H1 (cell line): ENCODE results near the gene PLBD2. TPM values are rescaled to one million over a fixed set of nuclear protein-coding genes. Genes with fewer than 3 reads are reported as not detected.
A peak's percentile ranks its signal among the peaks of the same experiment; 100 is the strongest.

Experiments
- CTCF ChIA-PET: fragments of 300-600 bp; sonication (Branson Sonifier 250); formaldehyde crosslinking; loops from one replicate; lab custom pipeline; 2021; ENCODE audit not compliant: partially characterized antibody; lab: Charles Lee
- POLR2A ChIA-PET: fragments of 300-600 bp; sonication (Branson Sonifier 250); formaldehyde crosslinking; loops from one replicate; lab custom pipeline; 2021; ENCODE audit warnings: inconsistent platforms; ENCODE audit not compliant: partially characterized antibody; lab: Charles Lee
- DNase-seq, 2 experiments: peaks; one replicate each; pipeline versions ENCODE4 v3.0.0 to v3.0.0-alpha.2; 2010 to 2022; ENCODE audit warnings: low spot score in 2 of 2, low read depth in 1 of 2, mixed read lengths in 1 of 2
- FAIRE-seq: peaks from 2 replicates; lab custom pipeline; 2011; peaks lifted over from hg19 to GRCh38; lab: Jason Lieb, UNC
- H2AFZ ChIP-seq: 2 replicates; pipeline ENCODE4 v1.8.1; 2012; ENCODE audit warnings: low read length, inconsistent platforms
- H2AK5ac ChIP-seq: 2 replicates; pipeline ENCODE4 v1.6.1; 2013; ENCODE audit warnings: low read depth, low read length
- H2BK120ac ChIP-seq: replicated peaks from 2 replicates; pipeline ENCODE3; 2013; ENCODE audit warnings: low read depth, low read length, inconsistent platforms
- H2BK12ac ChIP-seq: 2 replicates; pipeline ENCODE4 v1.6.1; 2013; ENCODE audit warnings: low read depth, low read length
- H2BK15ac ChIP-seq: 2 replicates; pipeline ENCODE4 v1.6.1; 2013; ENCODE audit warnings: low read length
- H2BK20ac ChIP-seq: 2 replicates; pipeline ENCODE4 v1.6.1; 2013; ENCODE audit warnings: low read length
- H2BK5ac ChIP-seq: 2 replicates; pipeline ENCODE4 v1.6.1; 2013; ENCODE audit warnings: low read depth, low read length
- H3K14ac ChIP-seq: 2 replicates; pipeline ENCODE4 v1.6.1; 2013; ENCODE audit warnings: inconsistent platforms; ENCODE audit not compliant: insufficient read length
- H3K18ac ChIP-seq: 2 replicates; pipeline ENCODE4 v1.6.1; 2013; ENCODE audit warnings: low read length; ENCODE audit errors: extremely low read depth
- H3K23ac ChIP-seq: 2 replicates; pipeline ENCODE4 v1.6.1; 2013; ENCODE audit warnings: inconsistent platforms; ENCODE audit not compliant: insufficient read length
- H3K23me2 ChIP-seq: 2 replicates; pipeline ENCODE4 v1.6.1; 2013; ENCODE audit warnings: low read depth, low read length
- H3K27ac ChIP-seq: 2 replicates; pipeline ENCODE4 v1.6.1; 2011; ENCODE audit warnings: low read depth, low read length, inconsistent platforms
- H3K27me3 ChIP-seq, 4 experiments: replicated peaks in 1 of 4; 1 replicate in 1 of 4; 2 replicates in 3 of 4; pipeline versions ENCODE4 v1.6.1 to v1.8.1; 2011 to 2013; ENCODE audit warnings: low read length in 3 of 4, mild to moderate bottlenecking in 3 of 4, inconsistent platforms in 2 of 4, mixed read lengths in 2 of 4, moderate library complexity in 1 of 4; ENCODE audit not compliant: control insufficient read depth in 3 of 4, insufficient read depth in 3 of 4; ENCODE audit errors: extremely low read depth in 1 of 4
- H3K36me3 ChIP-seq, 4 experiments: 2 replicates each; pipeline versions ENCODE4 v1.6.1 to v1.8.1; 2011 to 2013; ENCODE audit warnings: mild to moderate bottlenecking in 4 of 4, low read length in 3 of 4, moderate library complexity in 2 of 4, control low read depth in 1 of 4, inconsistent platforms in 1 of 4; ENCODE audit not compliant: insufficient read depth in 4 of 4, control insufficient read depth in 2 of 4
- H3K4ac ChIP-seq: replicated peaks from 2 replicates; pipeline ENCODE3; 2013; ENCODE audit warnings: low read length, low read depth, mixed read lengths, inconsistent platforms; ENCODE audit not compliant: insufficient read length
- H3K4me1 ChIP-seq, 4 experiments: replicated peaks in 1 of 4; 1 replicate in 1 of 4; 2 replicates in 3 of 4; pipeline versions ENCODE4 v1.6.1 to v1.8.1; 2011 to 2013; ENCODE audit warnings: low read length in 3 of 4, inconsistent platforms in 2 of 4, mixed read lengths in 1 of 4; ENCODE audit not compliant: insufficient read depth in 4 of 4, control insufficient read depth in 3 of 4
- H3K4me2 ChIP-seq, 2 experiments: 2 replicates each; pipeline versions ENCODE4 v1.6.1 to v1.8.1; 2011 to 2013; ENCODE audit warnings: low read depth in 2 of 2, low read length in 2 of 2, control low read depth in 1 of 2, inconsistent platforms in 1 of 2, mild to moderate bottlenecking in 1 of 2; ENCODE audit not compliant: insufficient read depth in 1 of 2
- H3K4me3 ChIP-seq, 4 experiments: fragments of 200-600, 300-600 bp in 1 of 4; sonication (generic), shearing (Covaris generic), sonication (Bioruptor Twin) in 1 of 4; 2 replicates each; pipeline versions ENCODE4 v1.5.1 to v1.8.1; 2011 to 2016; ENCODE audit warnings: low read length in 4 of 4, low read depth in 3 of 4, control low read depth in 2 of 4, inconsistent platforms in 2 of 4, mild to moderate bottlenecking in 2 of 4, mixed read lengths in 1 of 4, moderate library complexity in 1 of 4; ENCODE audit not compliant: insufficient read depth in 2 of 4; ENCODE audit errors: extremely low read depth in 1 of 4
- H3K56ac ChIP-seq: replicated peaks from 2 replicates; pipeline ENCODE3; 2013; ENCODE audit warnings: low read depth, mild to moderate bottlenecking, mixed read lengths, low read length, inconsistent platforms; ENCODE audit not compliant: insufficient read length
- H3K79me1 ChIP-seq: 2 replicates; pipeline ENCODE4 v1.6.1; 2013; ENCODE audit warnings: low read depth, low read length, control low read depth
- H3K79me2 ChIP-seq, 2 experiments: 2 replicates each; pipeline versions ENCODE4 v1.6.1 to v1.8.1; 2012 to 2013; ENCODE audit warnings: low read length in 2 of 2, mild to moderate bottlenecking in 2 of 2, inconsistent platforms in 1 of 2; ENCODE audit not compliant: insufficient read depth in 2 of 2, control insufficient read depth in 1 of 2
- H3K9ac ChIP-seq, 4 experiments: replicated peaks in 1 of 4; 1 replicate in 1 of 4; 2 replicates in 3 of 4; pipeline versions ENCODE4 v1.6.1 to v1.8.1; 2011 to 2013; ENCODE audit warnings: low read depth in 3 of 4, low read length in 3 of 4, control low read depth in 2 of 4, mild to moderate bottlenecking in 2 of 4, moderate library complexity in 2 of 4, inconsistent platforms in 1 of 4; ENCODE audit errors: extremely low read depth in 1 of 4
- H3K9me3 ChIP-seq, 2 experiments: 2 replicates each; pipeline versions ENCODE4 v1.6.1 to v1.8.1; 2012 to 2013; ENCODE audit warnings: mild to moderate bottlenecking in 2 of 2, moderate library complexity in 2 of 2, control low read depth in 1 of 2, inconsistent platforms in 1 of 2, low read depth in 1 of 2, low read length in 1 of 2, mixed read lengths in 1 of 2; ENCODE audit not compliant: insufficient read depth in 2 of 2
- H4K20me1 ChIP-seq, 2 experiments: replicated peaks in 1 of 2; 2 replicates each; pipeline versions ENCODE3 to v1.8.1; 2011 to 2013; ENCODE audit warnings: inconsistent platforms in 2 of 2, low read length in 2 of 2, mild to moderate bottlenecking in 1 of 2; ENCODE audit not compliant: insufficient read depth in 2 of 2, control insufficient read depth in 1 of 2
- H4K5ac ChIP-seq: 2 replicates; pipeline ENCODE4 v1.6.1; 2013; ENCODE audit warnings: low read length, low read depth, mixed read lengths, inconsistent platforms; ENCODE audit not compliant: insufficient read length
- H4K8ac ChIP-seq: 2 replicates; pipeline ENCODE4 v1.8.0; 2013; ENCODE audit warnings: mild to moderate bottlenecking, moderate library complexity, low read length, inconsistent platforms; ENCODE audit not compliant: insufficient read depth; ENCODE audit errors: extremely low read depth
- H4K91ac ChIP-seq: replicated peaks from 2 replicates; pipeline ENCODE3; 2013; ENCODE audit warnings: low read length, mixed read lengths, inconsistent platforms; ENCODE audit not compliant: insufficient read length
- CHD1 ChIP-seq: IDR thresholded peaks from 2 replicates; pipeline ENCODE4 v1.6.1; 2012; ENCODE audit warnings: low read depth, low read length, improper control_type of control experiment
- CTBP2 ChIP-seq: IDR thresholded peaks from 2 replicates; pipeline ENCODE4 v1.7.0; 2011; ENCODE audit warnings: borderline replicate concordance, mild to moderate bottlenecking, moderate library complexity, mixed read lengths, low read length; ENCODE audit not compliant: insufficient read depth, insufficient read length
- GTF2F1 ChIP-seq: IDR thresholded peaks from 2 replicates; pipeline ENCODE4 v1.6.1; 2012; ENCODE audit warnings: low read depth, low read length, improper control_type of control experiment, borderline replicate concordance
- HDAC2 ChIP-seq, 2 experiments: fragments of 300-600 bp in 1 of 2; sonication (generic) in 1 of 2; IDR thresholded peaks; 2 replicates each; pipeline ENCODE4 v1.6.1; 2011 to 2012; ENCODE audit warnings: low read depth in 2 of 2, low read length in 2 of 2, mild to moderate bottlenecking in 2 of 2, moderate library complexity in 2 of 2, borderline replicate concordance in 1 of 2, inconsistent platforms in 1 of 2
- JUN ChIP-seq: IDR thresholded peaks from 2 replicates; pipeline ENCODE4 v1.6.1; 2011; ENCODE audit warnings: low read depth, mild to moderate bottlenecking, improper control_type of control experiment, low read length
- JUND ChIP-seq: IDR thresholded peaks from 2 replicates; pipeline ENCODE4 v1.6.1; 2011; ENCODE audit warnings: mild to moderate bottlenecking, improper control_type of control experiment, low read length
- KDM1A ChIP-seq: fragments of 200-600, 300-600 bp; sonication (generic); IDR thresholded peaks from 2 replicates; pipeline ENCODE4 v1.7.1; 2016; ENCODE audit warnings: mild to moderate bottlenecking, low read length, borderline replicate concordance
- KDM5A ChIP-seq: fragments of 200-600 bp; IDR thresholded peaks from 2 replicates; pipeline ENCODE4 v1.7.1; 2012; ENCODE audit warnings: mild to moderate bottlenecking, low read length, inconsistent platforms, mixed read lengths
- MAX ChIP-seq: IDR thresholded peaks from 2 replicates; pipeline ENCODE4 v1.6.1; 2012; ENCODE audit warnings: inconsistent platforms
- POLR2AphosphoS5 ChIP-seq: IDR thresholded peaks from 2 replicates; pipeline ENCODE4 v1.6.1; 2011; ENCODE audit warnings: low read depth, low read length
- SIN3A ChIP-seq, 2 experiments: IDR thresholded peaks in 1 of 2; conservative IDR thresholded peaks in 1 of 2; 2 replicates each; pipeline ENCODE4 v1.6.1; 2011 to 2012; ENCODE audit warnings: low read length in 2 of 2, improper control_type of control experiment in 1 of 2, low read depth in 1 of 2, mild to moderate bottlenecking in 1 of 2
- TAF7 ChIP-seq: optimal IDR thresholded peaks from 2 replicates; pipeline ENCODE3; 2011; ENCODE audit warnings: low read depth, mild to moderate bottlenecking, inconsistent platforms, low read length, moderate library complexity, borderline replicate concordance
- WGBS, 2 experiments: shearing (Covaris generic) in 1 of 2; methylation state at CpG; one replicate each; pipeline versions ENCODE4 v1.1.6 to v1.1.7; 2013 to 2015; ENCODE audit warnings: low lambda C conversion rate in 2 of 2, mixed read lengths in 2 of 2, inconsistent platforms in 1 of 2, low coverage in 1 of 2, missing lambda C conversion rate in 1 of 2; ENCODE audit not compliant: insufficient replicate concordance in 2 of 2, insufficient coverage in 1 of 2, insufficient read length in 1 of 2; ENCODE audit errors: extremely low coverage in 1 of 2, missing lambda C conversion rate in 1 of 2; 5-methylcytosine and 5-hydroxymethylcytosine counted together
- polyA plus RNA-seq, 7 experiments: library from polyadenylated mRNA; depleted of rRNA in 3 of 7; stranded (reverse) in 5 of 7; unstranded in 2 of 7; fragments of >200 nt in 5 of 7; fragments of 200-250 nt in 2 of 7; gene quantifications; 1 replicate in 5 of 7; 2 replicates in 1 of 7; 4 replicates in 1 of 7; pipeline versions ENCODE4 v1.2.1 to v1.2.3, GENCODE V29; 2011 to 2013; ENCODE audit warnings: missing spikeins in 2 of 7, mixed read lengths in 2 of 7
- total RNA-seq: library from RNA; stranded (reverse); fragmentation: NEBNext Ultra II Directional; extraction: Animal tissue kit (Norgen Biotek cat#: 25700); gene quantifications from 2 replicates; pipeline ENCODE4 v1.2.1, GENCODE V29; 2021

The PLBD2 gene
- total and polyA plus RNA-seq, 2 of the 8 experiments (the other 6 are each of a cell fraction or from before 2014, with no cell fraction given), result 16.8 to 33.5 TPM

- FAIRE-seq, result no peak
- H4K91ac ChIP-seq, result no peak overlapping the region
Measured at GRCh38 chr12:113438523-113439300, 80.3 kb downstream of the PLBD2 start.

More at GRCh38 chr12:113438523-113439300, 80.3 kb downstream of the PLBD2 start:
- Histone ChIP-seq H3K36me3 (no peaks in the 10 kb centered on the region; a peak in 1 of 8 replicates), H3K4me2 (no peak overlapping the region), H2BK5ac (no peak overlapping the region), H2BK15ac (no peak overlapping the region), H4K8ac (no peak overlapping the region), H3K23ac (no peak overlapping the region), H2BK20ac (no peak overlapping the region), H3K9me3 (no peaks in the 10 kb centered on the region; a peak in 1 of 4 replicates), H3K27me3 (peaks cover 0 to 2% (median 0%) of the 10 kb centered on the region in 4 experiments; a peak in 2 of 7 replicates), H3K4me3 (no peak overlapping the region), H3K4me1 (peaks cover 0 to 2% (median under 1%) of the 10 kb centered on the region in 4 experiments; a peak in 2 of 7 replicates), H4K20me1 (no peaks in the 10 kb centered on the region), H3K79me2 (no peaks in the 10 kb centered on the region), H3K4ac (no peak overlapping the region), H2BK120ac (no peak overlapping the region), H2AK5ac (no peak overlapping the region), H3K56ac (peak overlapping the region; percentile 49), H3K9ac (no peak overlapping the region), H3K23me2 (peaks cover 6% of the 10 kb centered on the region; the same call in 1 of the 2 replicates), H3K14ac (no peak overlapping the region), H3K18ac (no peak overlapping the region), H2BK12ac (no peak overlapping the region), H3K27ac (no peak overlapping the region), H2AFZ (no peak overlapping the region), H4K5ac (no peak overlapping the region), H3K79me1 (no peaks in the 10 kb centered on the region)
- WGBS, 2 experiments, result 90 to 100% methylated on average over 2 to 4 of the region's 4 CpGs
- no peak for DNase-seq
- TF ChIP-seq KDM1A (no peak), HDAC2 (IDR thresholded peaks at IDR 0.05; ENCODE audit: borderline replicate concordance in 1 of 2, low read depth in 2 of 2, low read length in 2 of 2) (no peak), TAF7 (no peak), MAX (no peak), JUN (no peak), JUND (no peak), KDM5A (no peak), POLR2AphosphoS5 (no peak), SIN3A (conservative IDR thresholded peaks at IDR 0.05 in 1 of 2, IDR thresholded peaks at IDR 0.05 in 1 of 2; ENCODE audit: low read depth in 1 of 2, low read length in 2 of 2) (no peak), GTF2F1 (no peak), CHD1 (no peak), CTBP2 (no peak)
- ChIA-PET CTCF (interaction anchor here (1.0 to 1.3 kb wide), 3 partner anchors 13 to 328 kb away, joined by 3 to 4 read pairs (median 3); no protein-coding TSS in a partner anchor), POLR2A (no interaction called here)
